CD4-positive, alpha-beta T cell treated with Interleukin-4 for 1 hour (primary cell): ENCODE measurements around the gene FAM24B.
"Not testable (repeated sequence)": the region's sequence is repeated elsewhere in the genome, so short reads cannot be mapped to it uniquely, and the experiment has no call there.

ENCODE experiments used
- DNase-seq, 2 donors: peaks; one replicate each; pipeline ENCODE4 v3.0.0-alpha.2; 2020 to 2022

FAM24B gene

DNA sequence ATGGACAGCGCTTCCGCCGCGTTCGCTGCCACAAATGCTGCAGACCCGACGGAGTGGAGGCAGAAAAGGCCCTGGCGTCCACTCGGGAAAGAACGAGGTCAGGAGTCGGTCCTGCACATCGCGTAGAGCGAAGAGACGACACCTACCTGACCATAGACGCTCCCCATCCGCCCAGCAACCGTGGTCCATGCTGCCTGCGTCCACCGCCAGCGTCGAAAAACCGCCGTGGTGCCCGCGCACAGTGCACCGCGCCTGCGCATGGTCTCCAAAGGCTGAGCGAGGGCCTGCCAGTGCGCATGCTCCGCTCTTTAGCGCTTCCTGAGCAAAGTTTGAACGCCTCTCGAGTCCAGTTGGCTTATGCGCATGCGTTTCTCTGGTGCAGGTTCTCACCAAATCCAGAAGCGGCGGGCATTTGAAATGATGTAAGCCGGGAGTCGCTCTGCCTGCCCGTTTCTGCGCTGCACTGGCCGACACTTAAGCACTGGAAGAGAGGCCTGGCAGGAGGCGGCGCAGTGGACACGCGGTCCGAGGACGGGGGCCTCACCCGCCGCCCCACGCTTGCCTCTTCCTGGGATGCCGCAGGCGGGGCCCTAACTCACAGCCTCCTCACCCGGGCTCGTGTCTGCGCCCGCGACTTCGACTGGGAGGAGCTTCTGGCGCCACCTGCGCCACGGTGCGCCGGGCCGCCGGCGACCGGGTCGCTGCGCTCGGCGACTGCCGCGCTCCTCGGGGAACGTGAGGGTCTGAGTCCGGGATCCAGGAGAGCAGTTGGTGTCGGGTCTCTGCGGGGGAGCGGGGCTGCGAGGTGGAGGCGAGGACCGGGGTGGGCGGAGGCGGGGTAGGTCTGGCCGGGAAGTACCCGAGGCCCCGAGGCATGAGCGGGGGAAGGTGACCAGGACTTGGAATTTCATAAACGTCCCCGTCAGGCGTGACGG lies at the start of gene FAM24B:
Gene FAM24B, minus strand, starts transcription at position 243 of the 935 bp plus-strand sequence. CDS start 29,066 bp downstream, outside the sequence.
- peak; percentile 97 for DNase-seq

GRCh38 chr10:122915700-122916099 lies 36.3 kb upstream of the FAM24B start:
- no peak for DNase-seq

- DNase-seq, result peak; percentile 15 to 32
These were observed 32.6 kb upstream of the FAM24B start for GRCh38 chr10:122911889-122912484.

GRCh38 chr10:122910310-122910709 lies 30.9 kb upstream of the FAM24B start, which contains the start of gene FAM24A:
FAM24A (plus strand) TSS chr10:122910610; CDS start chr10:122911635, 1,025 bp downstream.
- DNase-seq, result no peak

DNA sequence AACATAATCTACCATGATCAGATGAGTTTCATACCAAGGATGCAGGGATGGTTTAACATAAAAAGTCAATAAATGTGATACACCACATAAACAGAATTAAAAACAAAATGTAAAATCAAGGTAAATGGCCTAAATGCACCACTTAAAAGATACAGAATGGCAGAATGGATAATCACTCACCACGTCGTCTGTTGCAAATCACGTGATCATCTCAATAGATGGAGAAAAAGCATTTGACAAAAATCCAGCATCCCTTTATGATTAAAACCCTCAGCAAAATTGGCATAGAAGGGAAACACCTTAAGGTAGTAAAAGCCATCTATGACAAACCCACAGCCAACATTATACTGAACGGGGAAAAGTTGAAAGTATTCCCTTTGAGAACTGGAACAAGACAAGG lies 24.5 kb upstream of the FAM24B start:
- not testable (repeated sequence) for DNase-seq

- no peak for DNase-seq
These were observed 15.0 kb upstream of the FAM24B start for GRCh38 chr10:122894261-122894944.

- no peak for DNase-seq
These were observed 4.8 kb upstream of the FAM24B start for GRCh38 chr10:122884166-122884565.

GRCh38 chr10:122882766-122883165 lies 3.4 kb upstream of the FAM24B start:
- DNase-seq, result no peak

DNA sequence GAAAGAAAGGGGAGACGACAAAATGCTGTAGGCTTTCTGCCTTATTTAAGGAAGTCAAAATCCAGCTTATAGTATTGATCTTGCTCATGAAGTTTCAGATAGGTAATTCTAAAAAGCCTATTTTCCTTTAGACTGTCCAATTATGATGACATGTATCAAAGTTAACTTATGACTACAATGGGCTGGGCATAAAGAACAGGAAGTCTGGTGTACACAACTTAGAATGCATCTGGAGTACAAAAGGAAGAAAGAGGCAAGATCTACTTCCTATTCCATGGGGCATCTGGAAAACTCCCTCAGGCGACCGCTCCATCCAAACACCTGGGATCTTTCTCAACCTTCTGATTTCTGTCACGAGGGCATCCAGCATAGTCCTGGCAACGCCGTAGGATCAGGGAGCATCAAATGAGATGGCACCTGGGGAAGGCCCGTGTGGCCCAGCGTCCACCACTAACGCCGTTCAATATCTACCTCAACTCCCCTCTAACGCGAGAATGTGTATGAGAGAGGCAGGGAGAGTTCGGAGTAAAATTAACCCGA lies 512 bp downstream of the FAM24B start:
- DNase-seq, result peak in 1 of 2 donors; percentile 33

DNA sequence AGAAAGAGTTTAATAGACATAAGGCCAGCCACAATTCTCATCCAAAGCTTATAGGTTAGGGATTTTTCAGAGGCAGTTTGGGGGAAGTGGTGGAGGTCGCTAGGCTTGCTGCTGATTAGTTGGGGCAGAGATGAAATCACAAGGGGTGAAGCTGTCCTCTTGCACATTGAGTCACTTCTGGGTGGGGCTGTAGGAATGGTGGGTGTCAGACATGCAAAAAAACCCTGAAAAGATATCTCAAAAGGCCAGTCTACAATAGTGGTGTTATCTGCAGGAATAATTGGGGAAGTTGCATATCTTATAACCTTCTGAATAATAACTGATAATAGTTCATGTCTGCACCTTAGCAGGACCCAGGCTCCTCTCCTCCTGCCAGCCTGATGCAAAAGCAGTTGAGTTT lies 2.1 kb downstream of the FAM24B start:
- no peak for DNase-seq

GRCh38 chr10:122876467-122876855 lies 2.9 kb downstream of the FAM24B start:
- no peak for DNase-seq

- no peak for DNase-seq
These were observed 3.4 kb downstream of the FAM24B start for GRCh38 chr10:122875843-122876466.

DNA sequence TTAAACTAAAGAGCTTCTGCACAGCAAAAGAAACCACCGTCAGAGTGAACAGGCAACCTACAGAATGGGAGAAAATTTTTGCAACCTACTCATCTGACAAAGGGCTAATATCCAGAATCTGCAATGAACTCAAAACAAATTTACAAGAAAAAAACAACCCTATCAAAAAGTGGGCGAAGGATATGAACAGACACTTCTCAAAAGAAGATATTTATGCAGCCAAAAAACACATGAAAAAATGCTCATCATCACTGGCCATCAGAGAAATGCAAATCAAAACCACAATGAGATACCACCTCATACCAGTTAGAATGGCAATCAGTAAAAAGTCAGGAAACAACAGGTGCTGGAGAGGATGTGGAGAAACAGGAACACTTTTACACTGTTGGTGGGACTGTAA lies 7.4 kb downstream of the FAM24B start:
- not testable (repeated sequence) for DNase-seq

- DNase-seq, result not testable (repeated sequence)
These were observed 10.6 kb downstream of the FAM24B start for GRCh38 chr10:122868768-122869167.

DNA sequence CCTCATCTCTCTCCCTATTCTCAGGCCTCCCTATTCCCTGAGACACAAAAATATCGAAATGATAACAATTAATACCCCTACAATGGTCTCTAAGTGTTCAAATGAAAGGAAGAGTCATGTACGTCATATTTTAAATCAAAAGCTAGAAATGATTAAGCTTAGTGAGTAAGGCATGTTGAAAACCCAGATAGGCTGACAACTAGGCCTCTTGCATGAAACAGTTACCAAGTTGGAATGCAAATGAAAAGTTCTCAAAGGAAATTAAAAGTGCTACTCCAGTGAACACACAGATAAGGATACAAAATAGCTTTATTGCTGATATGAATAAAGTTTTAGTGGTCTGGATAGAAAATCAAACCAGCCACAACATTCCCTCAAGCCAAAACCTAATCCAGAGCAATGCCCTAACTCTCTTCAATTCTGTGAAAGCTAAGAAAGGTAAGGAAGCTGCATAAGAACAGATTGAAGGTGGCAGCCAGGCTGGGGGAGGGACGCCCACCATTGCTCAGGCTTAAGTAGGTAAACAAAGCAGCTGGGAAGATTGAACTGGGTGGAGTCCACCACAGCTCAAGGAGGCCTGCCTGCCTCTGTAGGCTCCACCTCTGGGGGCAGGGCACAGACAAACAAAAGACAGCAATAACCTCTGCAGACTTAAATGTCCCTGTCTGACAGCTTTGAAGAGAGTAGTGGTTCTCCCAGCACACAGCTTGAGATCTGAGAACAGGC lies 12.5 kb downstream of the FAM24B start:
- not testable (repeated sequence) for DNase-seq

DNA sequence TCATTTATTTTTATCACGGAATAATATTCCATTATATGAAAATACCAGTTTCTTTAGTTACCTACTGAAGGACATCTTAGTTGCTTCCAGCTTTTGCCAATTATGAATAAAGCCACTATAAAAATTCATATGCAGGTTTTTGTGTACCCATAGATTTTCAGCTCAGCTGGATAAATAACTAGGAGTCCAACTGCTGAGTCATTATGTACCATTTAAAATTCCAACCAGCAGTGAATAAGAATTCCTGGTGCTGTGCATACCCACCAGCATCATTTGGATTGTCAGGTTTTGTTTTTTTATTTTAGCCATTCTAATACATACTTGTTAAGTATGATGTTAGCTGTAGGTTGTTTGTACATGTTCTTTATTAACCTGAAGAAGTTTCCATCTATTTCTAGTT lies 14.5 kb downstream of the FAM24B start:
- DNase-seq, result no peak

DNA sequence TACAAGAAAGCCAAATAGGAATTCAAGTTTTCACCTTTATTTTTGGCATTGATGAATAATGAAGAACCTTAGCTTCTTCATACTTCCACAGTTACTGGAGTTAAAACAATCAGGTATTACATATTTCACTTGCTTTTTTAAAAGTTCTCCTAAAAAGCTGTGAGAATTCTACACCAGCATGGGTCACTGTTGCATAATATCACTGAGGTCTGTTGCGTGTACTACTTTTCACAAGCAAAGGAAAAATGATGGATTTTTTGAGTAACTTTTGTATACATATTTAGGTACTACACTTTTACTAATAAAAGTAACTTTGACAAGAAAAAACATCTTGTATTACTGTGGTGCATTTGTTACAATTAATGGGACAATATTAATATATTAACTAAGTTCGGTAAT lies 15.2 kb downstream of the FAM24B start:
- DNase-seq, result no peak

- no peak for DNase-seq
These were observed 15.9 kb downstream of the FAM24B start for GRCh38 chr10:122863216-122864193.

- no peak for DNase-seq
These were observed 17.6 kb downstream of the FAM24B start for GRCh38 chr10:122861711-122862161.

DNA sequence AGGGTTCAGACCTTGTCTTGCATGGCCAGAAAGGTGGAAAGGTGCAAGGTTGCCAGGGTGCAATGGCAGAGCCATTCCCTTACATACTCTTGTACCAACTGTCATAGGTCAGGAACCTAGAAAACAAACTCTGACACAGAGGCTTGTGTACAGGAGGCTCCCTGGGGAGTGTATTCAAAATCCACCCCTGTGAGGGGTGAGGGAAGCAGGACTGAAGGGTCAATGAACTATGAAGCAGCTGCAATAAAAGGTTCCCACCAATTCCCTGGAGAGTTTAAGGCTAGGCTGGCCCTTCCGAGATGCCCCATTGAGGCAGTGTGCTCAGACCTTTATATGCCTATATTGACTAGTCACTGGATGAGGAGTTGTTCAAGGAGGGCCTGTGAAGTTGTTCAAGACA lies 19.9 kb downstream of the FAM24B start:
- DNase-seq, result no peak

DNA sequence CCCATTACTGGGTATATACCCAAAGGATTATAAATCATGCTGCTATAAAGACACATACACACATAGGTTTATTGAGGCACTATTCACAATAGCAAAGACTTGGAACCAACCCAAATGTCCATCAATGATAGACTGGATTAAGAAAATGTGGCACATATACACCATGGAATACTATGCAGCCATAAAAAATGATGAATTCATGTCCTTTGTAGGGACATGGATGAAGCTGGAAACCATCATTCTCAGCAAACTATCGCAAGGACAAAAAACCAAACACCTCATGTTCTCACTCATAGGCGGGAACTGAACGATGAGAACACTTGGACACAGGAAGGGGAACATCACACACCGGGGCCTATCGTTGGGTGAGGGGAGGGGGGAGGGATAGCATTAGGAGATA lies 21.3 kb downstream of the FAM24B start:
- not testable (repeated sequence) for DNase-seq
